Neuronal stem cell (in vitro differentiated cells): ENCODE results near the gene KDR.

Experiments
- DNase-seq: peaks from one replicate; pipeline ENCODE4 v3.0.0-alpha.2; 2013; ENCODE audit warnings: low spot score
- H2AFZ ChIP-seq: one replicate; pipeline ENCODE4 v1.6.1; 2013; ENCODE audit warnings: mild to moderate bottlenecking, low read length, inconsistent platforms
- H2AK5ac ChIP-seq: 2 replicates; pipeline ENCODE4 v1.6.1; 2013; ENCODE audit warnings: low read depth, mild to moderate bottlenecking, inconsistent platforms, low read length, moderate library complexity, mixed read lengths
- H2BK120ac ChIP-seq: 2 replicates; pipeline ENCODE4 v1.6.1; 2013; ENCODE audit warnings: low read depth, mild to moderate bottlenecking, inconsistent platforms, low read length, moderate library complexity, mixed read lengths
- H2BK12ac ChIP-seq: one replicate; pipeline ENCODE4 v1.6.1; 2013; ENCODE audit warnings: low read length, inconsistent platforms
- H2BK15ac ChIP-seq: 2 replicates; pipeline ENCODE4 v1.6.1; 2013; ENCODE audit warnings: mild to moderate bottlenecking, low read length, inconsistent platforms, mixed read lengths
- H2BK5ac ChIP-seq: one replicate; pipeline ENCODE4 v1.6.1; 2013; ENCODE audit warnings: inconsistent platforms, mild to moderate bottlenecking, low read length, moderate library complexity
- H3K14ac ChIP-seq: one replicate; pipeline ENCODE4 v1.6.1; 2013; ENCODE audit warnings: low read length, inconsistent platforms
- H3K18ac ChIP-seq: 2 replicates; pipeline ENCODE4 v1.6.1; 2013; ENCODE audit warnings: low read length, inconsistent platforms
- H3K23ac ChIP-seq: 2 replicates; pipeline ENCODE4 v1.6.1; 2013; ENCODE audit warnings: low read depth, mild to moderate bottlenecking, mixed read lengths, low read length, inconsistent platforms; ENCODE audit not compliant: poor library complexity
- H3K27ac ChIP-seq: replicated peaks from 3 replicates; pipeline ENCODE4 v1.5.1; 2013; ENCODE audit warnings: low read length, inconsistent platforms
- H3K27me3 ChIP-seq, 3 experiments: 2 replicates each; pipeline ENCODE4 v1.6.1; 2013; ENCODE audit warnings: low read length in 3 of 3, mild to moderate bottlenecking in 2 of 3, inconsistent platforms in 1 of 3, low read depth in 1 of 3, mixed read lengths in 1 of 3, moderate library complexity in 1 of 3; ENCODE audit not compliant: control insufficient read depth in 3 of 3, insufficient read depth in 3 of 3
- H3K36me3 ChIP-seq, 2 donors: replicated peaks in 1 of 2; 2 replicates each; pipeline ENCODE4 v1.6.1; 2013; ENCODE audit warnings: low read length in 2 of 2; ENCODE audit not compliant: control insufficient read depth in 2 of 2, insufficient read depth in 2 of 2
- H3K4ac ChIP-seq: 2 replicates; pipeline ENCODE4 v1.6.1; 2013; ENCODE audit warnings: inconsistent platforms, mild to moderate bottlenecking, low read length, moderate library complexity
- H3K4me1 ChIP-seq, 2 donors: 1 replicate in 1 of 2; 2 replicates in 1 of 2; pipeline ENCODE4 v1.6.1; 2013; ENCODE audit warnings: low read length in 2 of 2, low read depth in 1 of 2; ENCODE audit not compliant: control insufficient read depth in 2 of 2, insufficient read depth in 1 of 2
- H3K4me2 ChIP-seq: one replicate; pipeline ENCODE4 v1.6.1; 2013; ENCODE audit warnings: mild to moderate bottlenecking, low read length, inconsistent platforms; ENCODE audit not compliant: insufficient read depth, poor library complexity, severe bottlenecking
- H3K4me3 ChIP-seq, 2 donors: 2 replicates each; pipeline ENCODE4 v1.5.1; 2013; ENCODE audit warnings: low read length in 2 of 2, mild to moderate bottlenecking in 2 of 2, inconsistent platforms in 1 of 2, moderate library complexity in 1 of 2
- H3K79me1 ChIP-seq: one replicate; pipeline ENCODE4 v1.6.1; 2013; ENCODE audit warnings: low read depth, mild to moderate bottlenecking, inconsistent platforms, low read length, moderate library complexity
- H3K9ac ChIP-seq: one replicate; pipeline ENCODE4 v1.6.1; 2013; ENCODE audit warnings: mild to moderate bottlenecking, low read depth, low read length, inconsistent platforms; ENCODE audit not compliant: poor library complexity
- H3K9me3 ChIP-seq, 2 donors: replicated peaks in 1 of 2; 2 replicates each; pipeline versions ENCODE3 to v1.6.1; 2013; ENCODE audit warnings: low read length in 2 of 2, mild to moderate bottlenecking in 2 of 2, inconsistent platforms in 1 of 2, low read depth in 1 of 2, mixed read lengths in 1 of 2, moderate library complexity in 1 of 2; ENCODE audit not compliant: control insufficient read depth in 2 of 2, insufficient read depth in 1 of 2
- H4K8ac ChIP-seq: one replicate; pipeline ENCODE4 v1.6.1; 2013; ENCODE audit warnings: low read depth, mild to moderate bottlenecking, inconsistent platforms, low read length, moderate library complexity
- H4K91ac ChIP-seq: one replicate; pipeline ENCODE4 v1.6.1; 2013; ENCODE audit warnings: low read length, low read depth, mild to moderate bottlenecking, inconsistent platforms; ENCODE audit not compliant: poor library complexity
- WGBS, 2 donors: extraction: QIAGEN DNeasy Blood & Tissue Kit; methylation state at CpG; one replicate each; pipeline ENCODE4 v1.1.7; 2013; ENCODE audit warnings: missing lambda C conversion rate in 2 of 2, mixed read lengths in 1 of 2; ENCODE audit not compliant: insufficient read length in 2 of 2, insufficient replicate concordance in 1 of 2; ENCODE audit errors: extremely low coverage in 2 of 2; 5-methylcytosine and 5-hydroxymethylcytosine counted together

KDR gene

GRCh38 chr4:55038176-55038890, 87.1 kb downstream of the KDR start:
- H3K27ac ChIP-seq = no peak overlapping the region
- no peak overlapping the region for H2BK15ac ChIP-seq
- no peak overlapping the region for H4K91ac ChIP-seq
- H2BK120ac ChIP-seq = no peak overlapping the region
- no peak overlapping the region for H2AFZ ChIP-seq
- H3K14ac ChIP-seq = no peak overlapping the region
- H3K4me3 ChIP-seq = no peak overlapping the region
- H2AK5ac ChIP-seq = no peak overlapping the region
- no peaks in the 10 kb centered on the region for H3K4me1 ChIP-seq
- no peak overlapping the region for H4K8ac ChIP-seq
- H3K4ac ChIP-seq = no peak overlapping the region
- H2BK12ac ChIP-seq = no peak overlapping the region
- H3K36me3 ChIP-seq = no peaks in the 10 kb centered on the region
- no peak for DNase-seq
- H3K18ac ChIP-seq = no peak overlapping the region
- H2BK5ac ChIP-seq = no peak overlapping the region
- WGBS, 2 donors = no CpG with 5 or more reads among the region's 2 CpGs
- peaks cover 0 to 6% of the 10 kb centered on the region in 2 donors for H3K9me3 ChIP-seq
- H3K9ac ChIP-seq = no peak overlapping the region
- no peak overlapping the region for H3K4me2 ChIP-seq
- no peaks in the 10 kb centered on the region for H3K79me1 ChIP-seq
- H3K23ac ChIP-seq = no peak overlapping the region
- H3K27me3 ChIP-seq = no peaks in the 10 kb centered on the region

GRCh38 chr4:55037728-55038127, 87.7 kb downstream of the KDR start:
- peaks cover 0 to 6% of the 10 kb centered on the region in 2 donors for H3K9me3 ChIP-seq
- H3K79me1 ChIP-seq = no peaks in the 10 kb centered on the region
- DNase-seq = no peak
- H2BK12ac ChIP-seq = no peak overlapping the region
- no peak overlapping the region for H3K4me2 ChIP-seq
- no peak overlapping the region for H3K9ac ChIP-seq
- H3K4me3 ChIP-seq = no peak overlapping the region
- no peak overlapping the region for H2BK120ac ChIP-seq
- no peak overlapping the region for H3K4ac ChIP-seq
- no CpG with 5 or more reads among the region's 1 CpG for WGBS, 2 donors
- H3K27ac ChIP-seq = no peak overlapping the region
- no peak overlapping the region for H3K14ac ChIP-seq
- peaks cover 0 to 3% of the 10 kb centered on the region in 2 donors for H3K4me1 ChIP-seq
- no peaks in the 10 kb centered on the region for H3K27me3 ChIP-seq
- no peaks in the 10 kb centered on the region for H3K36me3 ChIP-seq
- H4K91ac ChIP-seq = no peak overlapping the region
- no peak overlapping the region for H3K23ac ChIP-seq
- H3K18ac ChIP-seq = no peak overlapping the region
- no peak overlapping the region for H2BK15ac ChIP-seq
- no peak overlapping the region for H4K8ac ChIP-seq
- H2BK5ac ChIP-seq = no peak overlapping the region
- no peak overlapping the region for H2AFZ ChIP-seq
- no peak overlapping the region for H2AK5ac ChIP-seq

GRCh38 chr4:55036405-55036804, 89.0 kb downstream of the KDR start:
- no peaks in the 10 kb centered on the region for H3K36me3 ChIP-seq
- no peaks in the 10 kb centered on the region for H3K27me3 ChIP-seq
- no peak for DNase-seq
- H2BK120ac ChIP-seq = no peak overlapping the region
- no peak overlapping the region for H3K9ac ChIP-seq
- H3K14ac ChIP-seq = no peak overlapping the region
- H3K4me2 ChIP-seq = no peak overlapping the region
- H3K4me1 ChIP-seq = peaks cover 0 to 3% of the 10 kb centered on the region in 2 donors
- no peak overlapping the region for H4K8ac ChIP-seq
- no CpG with 5 or more reads among the region's 3 CpGs for WGBS, 2 donors
- H3K79me1 ChIP-seq = no peaks in the 10 kb centered on the region
- no peak overlapping the region for H3K4ac ChIP-seq
- H2AFZ ChIP-seq = no peak overlapping the region
- H3K23ac ChIP-seq = no peak overlapping the region
- no peak overlapping the region for H2BK5ac ChIP-seq
- H3K18ac ChIP-seq = no peak overlapping the region
- no peak overlapping the region for H3K27ac ChIP-seq
- H4K91ac ChIP-seq = no peak overlapping the region
- H3K4me3 ChIP-seq = no peak overlapping the region
- peaks cover 0 to 6% of the 10 kb centered on the region in 2 donors for H3K9me3 ChIP-seq
- no peak overlapping the region for H2BK12ac ChIP-seq
- no peak overlapping the region for H2AK5ac ChIP-seq
- H2BK15ac ChIP-seq = no peak overlapping the region

GRCh38 chr4:55035892-55036291, 89.5 kb downstream of the KDR start:
- no CpG with 5 or more reads among the region's 1 CpG for WGBS, 2 donors
- no peak overlapping the region for H3K4me3 ChIP-seq
- H3K18ac ChIP-seq = no peak overlapping the region
- no peak overlapping the region for H3K4ac ChIP-seq
- H3K36me3 ChIP-seq = no peaks in the 10 kb centered on the region
- H2AK5ac ChIP-seq = no peak overlapping the region
- peaks cover 0 to 6% of the 10 kb centered on the region in 2 donors for H3K9me3 ChIP-seq
- DNase-seq = no peak
- peaks cover 0 to 3% of the 10 kb centered on the region in 2 donors for H3K4me1 ChIP-seq
- no peak overlapping the region for H4K8ac ChIP-seq
- no peak overlapping the region for H2BK12ac ChIP-seq
- no peaks in the 10 kb centered on the region for H3K27me3 ChIP-seq
- no peak overlapping the region for H2BK120ac ChIP-seq
- no peak overlapping the region for H3K4me2 ChIP-seq
- H3K79me1 ChIP-seq = no peaks in the 10 kb centered on the region
- no peak overlapping the region for H3K9ac ChIP-seq
- H2AFZ ChIP-seq = no peak overlapping the region
- no peak overlapping the region for H3K27ac ChIP-seq
- H2BK15ac ChIP-seq = no peak overlapping the region
- H2BK5ac ChIP-seq = no peak overlapping the region
- H4K91ac ChIP-seq = no peak overlapping the region
- H3K23ac ChIP-seq = no peak overlapping the region
- no peak overlapping the region for H3K14ac ChIP-seq
